Subcutaneous abdominal adipose tissue (tissue), 5 donors: ENCODE measurements around the gene ADD2.

Source experiments
- H3K27ac ChIP-seq: one replicate; pipeline ENCODE4 v1.7.0; 2013; ENCODE audit warnings: low read depth, mild to moderate bottlenecking, inconsistent platforms, low read length, moderate library complexity
- H3K27me3 ChIP-seq, 5 donors: one replicate each; pipeline ENCODE4 v1.7.0; 2013; ENCODE audit warnings: low read length in 5 of 5, inconsistent platforms in 1 of 5; ENCODE audit not compliant: control insufficient read depth in 5 of 5, insufficient read depth in 4 of 5
- H3K36me3 ChIP-seq, 5 donors: one replicate each; pipeline ENCODE4 v1.7.0; 2013; ENCODE audit warnings: low read length in 5 of 5; ENCODE audit not compliant: control insufficient read depth in 5 of 5, insufficient read depth in 5 of 5
- H3K4me1 ChIP-seq, 5 donors: one replicate each; pipeline ENCODE4 v1.7.0; 2013; ENCODE audit warnings: low read length in 5 of 5, mild to moderate bottlenecking in 3 of 5, moderate library complexity in 1 of 5; ENCODE audit not compliant: control insufficient read depth in 5 of 5, insufficient read depth in 5 of 5
- H3K4me3 ChIP-seq, 5 donors: one replicate each; pipeline ENCODE4 v1.7.0; 2013; ENCODE audit warnings: low read length in 5 of 5, low read depth in 1 of 5
- H3K9ac ChIP-seq, 5 donors: one replicate each; pipeline ENCODE4 v1.7.0; 2013; ENCODE audit warnings: low read length in 5 of 5, mild to moderate bottlenecking in 4 of 5, moderate library complexity in 3 of 5
- H3K9me3 ChIP-seq, 5 donors: one replicate each; pipeline ENCODE4 v1.7.0; 2013; ENCODE audit warnings: low read length in 5 of 5; ENCODE audit not compliant: control insufficient read depth in 5 of 5
- donor health status: healthy.
- donor health status: healthy.
- donor health status: healthy.
- donor health status: healthy.
- donor health status: healthy.

ADD2 gene

GRCh38 chr2:70767699-70768589 is at the start of gene ADD2:
ADD2 (minus strand) TSS chr2:70768200; CDS start chr2:70706408, 61,792 bp downstream.
- Histone ChIP-seq H3K4me3 (peak within 1 kb of the TSS in 4 of 5 donors; percentile 44 to 64 (median 57)), H3K27me3 (peaks cover 11 to 35% (median 26%) of the 10 kb centered on the region in 5 donors), H3K4me1 (peaks cover 0 to 17% (median 13%) of the 10 kb centered on the region in 5 donors), H3K9me3 (no peaks in the 10 kb centered on the region), H3K9ac (peak within 1 kb of the TSS in 1 of 5 donors; percentile 30), H3K27ac (no peak within 1 kb of the TSS), H3K36me3 (no peaks in the 10 kb centered on the region)

GRCh38 chr2:70817284-70817954 is 49.4 kb upstream of the ADD2 start:
- Histone ChIP-seq H3K36me3 (no peaks in the 10 kb centered on the region), H3K27me3 (peaks cover 0 to 17% (median 4%) of the 10 kb centered on the region in 5 donors)

GRCh38 chr2:70816726-70817125 is 48.7 kb upstream of the ADD2 start:
- H3K4me3 ChIP-seq: no peak overlapping the region
- no peak overlapping the region for H3K27ac ChIP-seq
- H3K27me3 ChIP-seq: peaks cover 0 to 17% (median 4%) of the 10 kb centered on the region in 5 donors
- no peaks in the 10 kb centered on the region for H3K4me1 ChIP-seq
- H3K36me3 ChIP-seq: no peaks in the 10 kb centered on the region
- no peaks in the 10 kb centered on the region for H3K9me3 ChIP-seq
- no peak overlapping the region for H3K9ac ChIP-seq

More at GRCh38 chr2:70817284-70817954, 49.4 kb upstream of the ADD2 start:
- Histone ChIP-seq H3K9ac (no peak overlapping the region), H3K9me3 (no peaks in the 10 kb centered on the region), H3K27ac (no peak overlapping the region), H3K4me1 (no peaks in the 10 kb centered on the region), H3K4me3 (no peak overlapping the region)

GRCh38 chr2:70808983-70809958 is 41.3 kb upstream of the ADD2 start:
- Histone ChIP-seq H3K4me3 (no peak overlapping the region), H3K4me1 (no peaks in the 10 kb centered on the region), H3K27ac (no peak overlapping the region), H3K27me3 (peaks cover 0 to 5% (median 0%) of the 10 kb centered on the region in 5 donors), H3K9ac (no peak overlapping the region), H3K36me3 (peaks cover 0 to 3% (median 0%) of the 10 kb centered on the region in 5 donors), H3K9me3 (no peaks in the 10 kb centered on the region)

- Histone ChIP-seq H3K4me1 (no peaks in the 10 kb centered on the region), H3K36me3 (peaks cover 0 to 3% (median 0%) of the 10 kb centered on the region in 5 donors), H3K27ac (no peak overlapping the region), H3K9me3 (no peaks in the 10 kb centered on the region), H3K4me3 (no peak overlapping the region), H3K9ac (no peak overlapping the region), H3K27me3 (peaks cover 0 to 5% (median 0%) of the 10 kb centered on the region in 5 donors)
Measured at GRCh38 chr2:70807828-70808118, 39.8 kb upstream of the ADD2 start.

- peaks cover 0 to 5% (median 0%) of the 10 kb centered on the region in 5 donors for H3K27me3 ChIP-seq
- no peaks in the 10 kb centered on the region for H3K9me3 ChIP-seq
- H3K4me1 ChIP-seq: no peaks in the 10 kb centered on the region
- H3K4me3 ChIP-seq: no peak overlapping the region
- H3K36me3 ChIP-seq: peaks cover 0 to 3% (median 0%) of the 10 kb centered on the region in 5 donors
- H3K27ac ChIP-seq: no peak overlapping the region
- H3K9ac ChIP-seq: no peak overlapping the region
Measured at GRCh38 chr2:70807102-70807827, 39.3 kb upstream of the ADD2 start.

GRCh38 chr2:70806620-70807019 is 38.6 kb upstream of the ADD2 start:
- H3K27ac ChIP-seq: no peak overlapping the region
- H3K36me3 ChIP-seq: peaks cover 0 to 3% (median 0%) of the 10 kb centered on the region in 5 donors
- H3K27me3 ChIP-seq: peaks cover 0 to 5% (median 0%) of the 10 kb centered on the region in 5 donors
- H3K4me1 ChIP-seq: no peaks in the 10 kb centered on the region
- H3K4me3 ChIP-seq: no peak overlapping the region
- H3K9me3 ChIP-seq: no peaks in the 10 kb centered on the region
- no peak overlapping the region for H3K9ac ChIP-seq

GRCh38 chr2:70806013-70806412 is 38.0 kb upstream of the ADD2 start:
- Histone ChIP-seq H3K9me3 (peaks cover 0 to 5% (median 0%) of the 10 kb centered on the region in 5 donors), H3K9ac (no peak overlapping the region)

More at GRCh38 chr2:70806013-70806412, 38.0 kb upstream of the ADD2 start:
- Histone ChIP-seq H3K27me3 (peaks cover 0 to 5% (median 3%) of the 10 kb centered on the region in 5 donors), H3K36me3 (peaks cover 0 to 3% (median 0%) of the 10 kb centered on the region in 5 donors), H3K4me1 (no peaks in the 10 kb centered on the region), H3K4me3 (no peak overlapping the region), H3K27ac (no peak overlapping the region)
